CD8-positive, alpha-beta memory T cell (primary cell): ENCODE measurements around the gene ERICH6. TPM values are rescaled to one million over a fixed set of nuclear protein-coding genes. Genes with fewer than 3 reads are reported as not detected.
"Not testable (repeated sequence)": the region's sequence is repeated elsewhere in the genome, so short reads cannot be mapped to it uniquely, and the experiment has no call there.

ENCODE experiments used
- CTCF ChIA-PET: fragments of 350-600 bp; sonication (Branson Sonifier 250); formaldehyde crosslinking; loops from one replicate; lab custom pipeline; 2021; ENCODE audit warnings: antibody characterized with exemption; lab: Charles Lee
- POLR2A ChIA-PET: fragments of 350-600 bp; sonication (Branson Sonifier 250); formaldehyde crosslinking; loops from one replicate; lab custom pipeline; 2021; ENCODE audit warnings: antibody characterized with exemption; lab: Charles Lee
- DNase-seq, 5 donors: peaks; one replicate each; pipeline versions ENCODE4 v3.0.0 to v3.0.0-alpha.2; 2020 to 2022; ENCODE audit warnings: mixed read lengths in 1 of 5
- H3K27ac ChIP-seq: one replicate; pipeline ENCODE4 v1.7.0; 2013; ENCODE audit warnings: low read depth, mild to moderate bottlenecking, low read length, moderate library complexity
- H3K27me3 ChIP-seq: 2 replicates; pipeline ENCODE4 v1.7.0; 2013; ENCODE audit warnings: low read length, mild to moderate bottlenecking; ENCODE audit not compliant: insufficient read depth, poor library complexity, severe bottlenecking
- H3K36me3 ChIP-seq: 2 replicates; pipeline ENCODE4 v1.7.0; 2013; ENCODE audit warnings: mild to moderate bottlenecking, low read length, moderate library complexity; ENCODE audit not compliant: insufficient read depth
- H3K4me1 ChIP-seq: 2 replicates; pipeline ENCODE4 v1.7.0; 2013; ENCODE audit warnings: mild to moderate bottlenecking, low read length, moderate library complexity; ENCODE audit not compliant: insufficient read depth
- H3K4me3 ChIP-seq: 2 replicates; pipeline ENCODE4 v1.7.0; 2013; ENCODE audit warnings: mild to moderate bottlenecking, low read length
- H3K9me3 ChIP-seq: 2 replicates; pipeline ENCODE4 v1.7.0; 2013; ENCODE audit warnings: mild to moderate bottlenecking, low read length
- H3K27ac Mint-ChIP-seq, 8 donors: one replicate each; pipeline ENCODE4 v1.8.0; 2020 to 2021; ENCODE audit warnings: mixed read lengths in 8 of 8, mild to moderate bottlenecking in 6 of 8, inconsistent platforms in 3 of 8, moderate library complexity in 3 of 8
- H3K27me3 Mint-ChIP-seq, 2 donors: one replicate each; pipeline ENCODE4 v1.8.0; 2020 to 2021; ENCODE audit warnings: mixed read lengths in 2 of 2, mild to moderate bottlenecking in 1 of 2, moderate library complexity in 1 of 2
- H3K36me3 Mint-ChIP-seq, 3 donors: one replicate each; pipeline ENCODE4 v1.8.0; 2020 to 2021; ENCODE audit warnings: mixed read lengths in 3 of 3, inconsistent platforms in 1 of 3, mild to moderate bottlenecking in 1 of 3
- H3K4me1 Mint-ChIP-seq, 3 donors: one replicate each; pipeline ENCODE4 v1.8.0; 2020 to 2021; ENCODE audit warnings: mixed read lengths in 3 of 3, inconsistent platforms in 1 of 3, mild to moderate bottlenecking in 1 of 3
- H3K4me3 Mint-ChIP-seq, 7 donors: one replicate each; pipeline ENCODE4 v1.8.0; 2020 to 2021; ENCODE audit warnings: mixed read lengths in 7 of 7, mild to moderate bottlenecking in 6 of 7, moderate library complexity in 4 of 7, inconsistent platforms in 2 of 7
- H3K9me3 Mint-ChIP-seq, 5 donors: one replicate each; pipeline ENCODE4 v1.8.0; 2020 to 2022; ENCODE audit warnings: mixed read lengths in 5 of 5, mild to moderate bottlenecking in 3 of 5, moderate library complexity in 2 of 5, inconsistent platforms in 1 of 5
- polyA plus RNA-seq: library from polyadenylated mRNA; unstranded; fragments of 300-500 nt; fragmentation: Illumina TruSeq; gene quantifications from one replicate; pipeline ENCODE4 v1.2.3, GENCODE V29; 2021
- total RNA-seq, 2 experiments: library from RNA; stranded (reverse); gene quantifications; one replicate each; pipeline ENCODE4 v1.2.3, GENCODE V29; 2021

The ERICH6 gene
- total and polyA plus RNA-seq, 3 experiments from 2014 or later, result 0.39 TPM; not detected in 2

DNA sequence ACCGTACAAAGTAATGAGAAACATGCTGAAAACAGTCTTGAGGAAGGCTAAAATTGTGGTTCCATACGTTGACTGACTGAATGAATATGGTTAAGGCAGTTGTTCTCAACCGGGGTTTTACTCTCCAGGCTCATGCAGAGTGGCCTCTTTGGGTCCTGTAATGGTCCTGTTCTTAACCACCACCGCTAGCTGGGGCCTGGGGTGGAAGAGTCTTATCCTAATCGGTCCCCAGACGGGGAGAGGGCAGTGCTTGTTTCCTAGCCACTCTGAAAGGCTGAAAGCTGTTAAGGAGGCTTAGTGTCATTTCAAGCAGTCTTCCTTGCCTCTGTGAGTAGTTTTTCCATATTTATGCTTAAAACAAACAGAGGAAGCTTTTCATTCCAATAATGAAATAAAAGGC, 68.6 kb downstream of the ERICH6 start:
- Histone ChIP-seq H3K36me3 (no peaks in the 10 kb centered on the region), H3K4me3 (no peak overlapping the region), H3K27ac (no peak overlapping the region), H3K9me3 (no peaks in the 10 kb centered on the region), H3K4me1 (peaks cover 16% of the 10 kb centered on the region), H3K27me3 (no peaks in the 10 kb centered on the region)
- ChIA-PET POLR2A (interaction anchor here (0.6 to 1.3 kb wide), 4 partner anchors 32 to 128 kb away, joined by 3 to 5 read pairs (median 4); partner anchors contain the start of genes EIF2A, SELENOT, SERP1 and SIAH2), CTCF (interaction anchor here (1.2 kb wide), 3 partner anchors 32 to 69 kb away, joined by 3 to 4 read pairs (median 4); partner anchors contain the start of genes ERICH6 and SELENOT)
- Mint-ChIP-seq H3K27ac (peak overlapping the region; percentile 40 to 89 (median 62)), H3K4me1 (peaks cover 28 to 40% (median 37%) of the 10 kb centered on the region in 3 donors), H3K27me3 (no peaks in the 10 kb centered on the region), H3K9me3 (no peaks in the 10 kb centered on the region), H3K4me3 (peak overlapping the region; percentile 21 to 80 (median 56)), H3K36me3 (peaks cover 0 to 19% (median 0%) of the 10 kb centered on the region in 3 donors)
- no peak for DNase-seq

DNA sequence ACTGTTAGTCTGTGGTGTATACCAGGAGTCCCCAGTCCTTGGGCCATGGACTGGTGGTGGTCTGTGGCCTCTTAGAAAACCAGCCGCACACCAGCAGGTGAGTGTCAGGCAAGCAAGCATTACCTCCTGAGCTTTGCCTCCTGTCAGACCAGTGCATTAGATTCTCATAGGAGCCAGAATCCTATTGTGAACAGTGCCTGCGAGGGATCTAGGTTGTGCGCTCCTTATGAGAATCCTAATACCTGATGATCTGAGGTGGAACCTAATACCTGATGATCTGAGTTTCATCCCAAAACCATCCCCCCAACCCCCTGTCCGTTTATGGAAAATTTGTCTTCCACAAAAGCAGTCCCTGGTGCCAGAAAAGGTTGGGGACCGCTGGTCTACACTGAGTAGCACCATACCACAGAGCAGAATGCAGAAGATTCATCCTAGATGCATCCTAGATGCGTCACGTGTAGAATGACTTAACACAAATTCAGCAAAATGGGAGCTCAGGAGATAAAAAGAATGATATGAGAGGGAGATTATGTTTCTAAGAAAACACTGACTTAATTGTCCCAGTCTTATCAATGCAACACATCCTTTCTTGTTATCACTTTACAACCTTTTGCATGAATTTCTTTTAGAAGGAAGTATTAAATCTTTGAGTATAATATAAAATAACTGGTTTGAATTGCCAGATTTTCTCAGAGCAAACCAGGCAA, 72.1 kb downstream of the ERICH6 start:
- no peak overlapping the region for H3K4me3 ChIP-seq
- H3K4me1 ChIP-seq, result peaks cover 16% of the 10 kb centered on the region
- Mint-ChIP-seq H3K27me3 (no peaks in the 10 kb centered on the region), H3K4me3 (no peak overlapping the region), H3K9me3 (no peaks in the 10 kb centered on the region), H3K4me1 (peaks cover 25 to 38% (median 31%) of the 10 kb centered on the region in 3 donors), H3K27ac (peak overlapping the region in 3 of 8 donors; percentile 27 to 83 (median 61)), H3K36me3 (peaks cover 0 to 49% (median 4%) of the 10 kb centered on the region in 3 donors)
- no peak for DNase-seq
- no peak overlapping the region for H3K27ac ChIP-seq
- CTCF ChIA-PET, result no interaction called here
- no peaks in the 10 kb centered on the region for H3K9me3 ChIP-seq
- no peaks in the 10 kb centered on the region for H3K27me3 ChIP-seq
- POLR2A ChIA-PET, result interaction anchor here (1.4 kb wide), 1 partner anchor 131 kb away, joined by 3 read pairs; the partner anchor contains the start of gene SIAH2
- H3K36me3 ChIP-seq, result peaks cover 11% of the 10 kb centered on the region

DNA sequence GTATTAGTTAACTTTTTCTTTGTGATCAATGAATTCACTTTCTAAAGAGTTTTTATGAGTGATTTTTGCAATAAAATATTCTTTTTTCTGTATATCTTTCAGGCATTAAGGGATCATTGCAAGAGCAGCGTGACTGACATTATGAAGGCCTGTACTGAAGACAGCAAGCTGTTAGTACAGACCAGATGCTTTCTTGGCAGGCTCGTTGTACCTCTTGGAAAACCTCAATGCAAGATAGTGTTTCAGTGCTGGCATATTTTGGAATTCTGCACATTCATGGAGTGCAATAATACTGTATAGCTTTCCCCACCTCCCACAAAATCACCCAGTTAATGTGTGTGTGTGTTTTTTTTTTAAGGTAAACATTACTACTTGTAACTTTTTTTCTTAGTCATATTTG, 76.2 kb downstream of the ERICH6 start:
- CTCF ChIA-PET, result no interaction called here
- peaks cover 17 to 26% (median 22%) of the 10 kb centered on the region in 3 donors for H3K4me1 Mint-ChIP-seq

DNA sequence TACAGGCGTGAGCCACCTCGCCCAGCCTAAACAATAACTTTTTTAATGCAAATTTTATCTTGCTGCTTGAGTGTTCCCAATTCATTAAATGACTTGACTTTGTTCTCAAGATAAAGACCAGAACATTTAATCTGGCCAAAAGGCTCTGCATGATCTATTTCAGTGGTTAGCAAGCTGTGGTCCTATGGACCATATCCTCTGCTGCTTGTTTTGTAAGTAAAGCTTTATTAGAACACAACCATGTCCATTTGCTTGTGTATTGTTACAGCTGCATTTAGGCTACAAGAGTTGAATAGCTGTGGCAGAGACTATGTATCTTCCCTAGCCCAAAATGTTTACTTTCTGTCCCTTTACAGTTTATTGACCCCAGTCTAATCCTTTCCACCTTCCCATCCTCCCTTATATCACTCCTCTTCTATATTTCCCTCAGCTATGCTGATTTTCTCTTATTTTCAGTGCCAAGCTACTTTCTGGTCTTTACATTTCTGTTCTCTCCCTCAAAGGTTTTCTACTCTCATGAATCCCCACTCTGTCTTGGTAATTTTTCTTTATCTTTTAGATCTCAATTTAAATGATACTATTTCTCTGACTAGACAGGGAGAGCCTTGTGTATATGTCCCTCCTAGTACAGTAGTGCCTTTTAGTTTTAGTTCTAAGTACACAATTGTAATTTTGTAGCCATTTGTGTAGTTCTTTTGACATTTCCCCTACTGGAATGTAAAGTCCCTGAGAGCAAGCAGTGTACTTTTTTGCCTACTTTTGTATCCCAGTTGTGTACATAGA, 77.4 kb downstream of the ERICH6 start:
- POLR2A ChIA-PET, result no interaction called here
- peaks cover 5 to 67% (median 16%) of the 10 kb centered on the region in 3 donors for H3K36me3 Mint-ChIP-seq
- H3K4me3 Mint-ChIP-seq, result no peak overlapping the region
- peak overlapping the region in 6 of 8 donors; percentile 5 to 88 (median 28) for H3K27ac Mint-ChIP-seq
- no peak for DNase-seq
- Histone ChIP-seq H3K27ac (no peak overlapping the region), H3K4me1 (peaks cover 4% of the 10 kb centered on the region), H3K27me3 (no peaks in the 10 kb centered on the region), H3K36me3 (peaks cover 15% of the 10 kb centered on the region), H3K9me3 (no peaks in the 10 kb centered on the region), H3K4me3 (no peak overlapping the region)
- peaks cover 29 to 34% (median 33%) of the 10 kb centered on the region in 3 donors for H3K4me1 Mint-ChIP-seq
- CTCF ChIA-PET, result no interaction called here
- H3K9me3 Mint-ChIP-seq, result no peaks in the 10 kb centered on the region
- H3K27me3 Mint-ChIP-seq, result no peaks in the 10 kb centered on the region

More for the DNA sequence above, 76.2 kb downstream of the ERICH6 start:
- Histone ChIP-seq H3K27me3 (no peaks in the 10 kb centered on the region), H3K36me3 (peaks cover 15% of the 10 kb centered on the region), H3K4me3 (no peak overlapping the region), H3K9me3 (no peaks in the 10 kb centered on the region), H3K4me1 (no peaks in the 10 kb centered on the region), H3K27ac (no peak overlapping the region)
- no peak for DNase-seq
- POLR2A ChIA-PET, result no interaction called here
- no peaks in the 10 kb centered on the region for H3K9me3 Mint-ChIP-seq
- H3K4me3 Mint-ChIP-seq, result no peak overlapping the region
- peak overlapping the region in 1 of 8 donors; percentile 63 for H3K27ac Mint-ChIP-seq
- H3K36me3 Mint-ChIP-seq, result peaks cover 5 to 72% (median 16%) of the 10 kb centered on the region in 3 donors
- no peaks in the 10 kb centered on the region for H3K27me3 Mint-ChIP-seq

DNA sequence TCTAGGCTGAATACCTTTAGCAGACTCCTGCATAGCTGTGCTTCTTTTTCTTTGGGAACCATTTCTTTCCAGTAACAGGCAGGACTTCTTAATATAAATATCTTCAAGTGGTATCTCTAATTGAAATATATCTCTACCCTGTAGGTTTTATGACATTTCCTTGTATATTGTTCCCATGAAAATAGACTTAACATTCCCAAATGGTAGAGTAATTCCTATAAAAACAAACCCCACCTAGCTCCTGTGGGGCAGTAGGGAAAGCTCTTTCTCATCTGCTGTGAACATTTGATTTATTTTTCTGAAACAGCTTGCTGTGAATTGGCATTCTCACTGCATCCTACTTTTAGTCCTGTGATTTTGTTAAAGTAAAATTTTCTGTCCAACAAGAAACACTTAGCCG, 79.8 kb downstream of the ERICH6 start:
- no peaks in the 10 kb centered on the region for H3K9me3 Mint-ChIP-seq

DNA sequence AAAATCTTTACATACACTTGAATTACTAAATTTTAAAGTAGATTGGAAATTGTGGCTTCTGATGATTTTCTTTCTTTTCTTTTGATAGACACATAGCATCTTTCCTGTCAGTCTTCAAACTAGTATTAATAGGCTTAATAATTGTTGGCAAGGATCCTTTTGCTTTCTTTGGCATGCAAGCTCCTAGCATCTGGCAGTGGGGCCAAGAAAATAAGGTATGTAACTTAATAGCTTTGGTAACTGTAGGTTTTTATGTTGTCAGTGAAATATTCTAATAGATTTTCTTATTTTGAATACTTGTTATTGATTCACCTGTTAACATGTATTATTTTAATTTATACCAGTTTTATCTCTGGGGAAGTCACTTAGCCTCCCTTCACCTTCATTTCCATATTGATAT, 80.8 kb downstream of the ERICH6 start:
- DNase-seq, H3K9me3 ChIP-seq, POLR2A ChIA-PET, H3K4me3 Mint-ChIP-seq, H3K9me3 Mint-ChIP-seq, H3K27ac ChIP-seq, H3K27me3 Mint-ChIP-seq, H3K4me3 ChIP-seq, H3K27me3 ChIP-seq, CTCF ChIA-PET: not testable (repeated sequence)
- H3K27ac Mint-ChIP-seq, result peak overlapping the region in 3 of 8 donors; percentile 3 to 55 (median 35)
- peaks cover 10 to 64% (median 21%) of the 10 kb centered on the region in 3 donors for H3K36me3 Mint-ChIP-seq
- H3K4me1 ChIP-seq, result peaks cover 29% of the 10 kb centered on the region
- peaks cover 55 to 64% (median 64%) of the 10 kb centered on the region in 3 donors for H3K4me1 Mint-ChIP-seq
- peaks cover 15% of the 10 kb centered on the region for H3K36me3 ChIP-seq

More for the DNA sequence above, 79.8 kb downstream of the ERICH6 start:
- H3K36me3 Mint-ChIP-seq, result peaks cover 5 to 63% (median 16%) of the 10 kb centered on the region in 3 donors
- no peak overlapping the region for H3K27ac ChIP-seq
- no peak overlapping the region for H3K4me3 ChIP-seq
- CTCF ChIA-PET, result no interaction called here
- no peak for DNase-seq
- H3K36me3 ChIP-seq, result peaks cover 15% of the 10 kb centered on the region
- no peaks in the 10 kb centered on the region for H3K27me3 ChIP-seq
- H3K4me3 Mint-ChIP-seq, result no peak overlapping the region
- H3K27me3 Mint-ChIP-seq, result peaks cover 0 to 1% of the 10 kb centered on the region in 2 donors
- peaks cover 48 to 55% (median 55%) of the 10 kb centered on the region in 3 donors for H3K4me1 Mint-ChIP-seq
- H3K9me3 ChIP-seq, result no peaks in the 10 kb centered on the region
- H3K27ac Mint-ChIP-seq, result peak overlapping the region in 4 of 8 donors; percentile 24 to 45 (median 34)
- POLR2A ChIA-PET, result no interaction called here
- peaks cover 23% of the 10 kb centered on the region for H3K4me1 ChIP-seq

DNA sequence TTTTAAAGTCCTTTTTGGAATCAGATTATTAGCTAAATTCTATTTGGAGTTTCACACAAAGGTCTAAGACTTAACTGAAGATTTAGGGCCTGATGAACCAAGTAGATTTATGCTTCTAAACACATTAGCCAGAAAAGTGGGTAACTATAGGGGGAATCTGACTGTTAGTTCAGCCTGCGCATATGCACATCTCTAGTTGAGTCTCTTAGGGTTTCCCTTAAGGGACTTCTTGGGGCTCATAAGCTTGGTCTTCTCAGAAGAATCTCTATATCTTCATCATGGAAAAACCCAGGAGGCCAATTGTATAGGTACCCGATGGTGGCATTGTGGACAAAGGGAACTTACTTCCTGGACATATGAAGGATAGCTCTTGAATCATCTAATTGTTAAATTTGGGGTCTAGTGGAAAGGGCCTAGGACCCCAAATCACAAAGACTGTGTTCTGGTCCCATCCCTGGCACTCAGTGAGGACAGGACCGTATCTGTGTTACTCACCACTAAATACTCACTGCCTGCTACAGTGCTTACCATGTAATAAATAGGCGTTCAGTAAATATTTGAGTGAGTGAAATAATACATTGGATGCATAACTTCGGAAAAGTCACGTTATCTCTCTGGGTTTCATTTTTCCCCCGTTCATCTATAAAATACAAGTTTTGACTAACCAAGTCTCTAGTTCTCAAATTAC, 83.6 kb downstream of the ERICH6 start:
- Mint-ChIP-seq H3K36me3 (peaks cover 8 to 51% (median 8%) of the 10 kb centered on the region in 3 donors), H3K4me3 (peak overlapping the region in 3 of 7 donors; percentile 2 to 41 (median 28)), H3K9me3 (no peaks in the 10 kb centered on the region), H3K27ac (peak overlapping the region in 5 of 8 donors; percentile 31 to 91 (median 60)), H3K27me3 (peaks cover 0 to 1% of the 10 kb centered on the region in 2 donors), H3K4me1 (peaks cover 62 to 73% (median 72%) of the 10 kb centered on the region in 3 donors)
- ChIA-PET POLR2A (interaction anchor here (0.9 kb wide), 1 partner anchor 82 kb away, joined by 5 read pairs; no protein-coding TSS in a partner anchor), CTCF (no interaction called here)
- Histone ChIP-seq H3K4me1 (peaks cover 39% of the 10 kb centered on the region), H3K27ac (no peak overlapping the region), H3K27me3 (no peaks in the 10 kb centered on the region), H3K4me3 (no peak overlapping the region), H3K9me3 (no peaks in the 10 kb centered on the region), H3K36me3 (no peaks in the 10 kb centered on the region)
- DNase-seq, result no peak
